Liver (tissue), 3 donors: ENCODE measurements around the gene UBR2.

Source experiments
- FOXA1 ChIP-seq: IDR thresholded peaks from 2 replicates; pipeline ENCODE4 v1.6.1; 2016; ENCODE audit warnings: antibody characterized with exemption
- GABPA ChIP-seq, 2 donors: IDR thresholded peaks in 1 of 2; conservative IDR thresholded peaks in 1 of 2; 2 replicates each; pipeline ENCODE4 v1.6.1; 2016; ENCODE audit warnings: antibody characterized with exemption in 2 of 2, mild to moderate bottlenecking in 1 of 2, moderate library complexity in 1 of 2
- HNF4A ChIP-seq, 2 donors: conservative IDR thresholded peaks; 2 replicates each; pipeline ENCODE4 v1.6.1; 2016; ENCODE audit warnings: antibody characterized with exemption in 2 of 2, mild to moderate bottlenecking in 2 of 2
- JUND ChIP-seq, 2 donors: IDR thresholded peaks; 2 replicates each; pipeline ENCODE4 v1.6.1; 2016; ENCODE audit warnings: antibody characterized with exemption in 2 of 2
- RAD21 ChIP-seq, 2 donors: IDR thresholded peaks; 2 replicates each; pipeline ENCODE4 v1.6.1; 2016; ENCODE audit warnings: antibody characterized with exemption in 2 of 2, mild to moderate bottlenecking in 2 of 2
- REST ChIP-seq: IDR thresholded peaks from 2 replicates; pipeline ENCODE4 v1.6.1; 2016; ENCODE audit warnings: antibody characterized with exemption, mild to moderate bottlenecking
- RXRA ChIP-seq, 2 donors: IDR thresholded peaks; 2 replicates each; pipeline ENCODE4 v1.6.1; 2017 to 2018; ENCODE audit warnings: antibody characterized with exemption in 2 of 2, mild to moderate bottlenecking in 1 of 2
- SP1 ChIP-seq: IDR thresholded peaks from 2 replicates; pipeline ENCODE4 v1.6.1; 2018; ENCODE audit warnings: antibody characterized with exemption, mild to moderate bottlenecking
- TAF1 ChIP-seq: conservative IDR thresholded peaks from 2 replicates; pipeline ENCODE4 v1.6.1; 2016; ENCODE audit warnings: antibody characterized with exemption, mild to moderate bottlenecking
- YY1 ChIP-seq: IDR thresholded peaks from 2 replicates; pipeline ENCODE4 v1.6.1; 2016; ENCODE audit warnings: antibody characterized with exemption, mild to moderate bottlenecking
- TF ChIP-seq, protein P1 (sequence below): IDR thresholded peaks from 2 replicates; pipeline ENCODE4 v1.6.1; 2016; ENCODE audit warnings: antibody characterized with exemption
- TF ChIP-seq, protein P2 (sequence below): fragments of 150-350 bp; IDR thresholded peaks from 2 replicates; pipeline ENCODE4 v1.5.1; 2017; ENCODE audit warnings: improper control_type of control experiment, low read depth, low read length; ENCODE audit not compliant: missing input control
- TF ChIP-seq, protein P3 (sequence below): IDR thresholded peaks from 2 replicates; pipeline ENCODE4 v1.6.1; 2016; ENCODE audit warnings: antibody characterized with exemption
- donor health status: healthy.
- donor health status: healthy.

DNA sequence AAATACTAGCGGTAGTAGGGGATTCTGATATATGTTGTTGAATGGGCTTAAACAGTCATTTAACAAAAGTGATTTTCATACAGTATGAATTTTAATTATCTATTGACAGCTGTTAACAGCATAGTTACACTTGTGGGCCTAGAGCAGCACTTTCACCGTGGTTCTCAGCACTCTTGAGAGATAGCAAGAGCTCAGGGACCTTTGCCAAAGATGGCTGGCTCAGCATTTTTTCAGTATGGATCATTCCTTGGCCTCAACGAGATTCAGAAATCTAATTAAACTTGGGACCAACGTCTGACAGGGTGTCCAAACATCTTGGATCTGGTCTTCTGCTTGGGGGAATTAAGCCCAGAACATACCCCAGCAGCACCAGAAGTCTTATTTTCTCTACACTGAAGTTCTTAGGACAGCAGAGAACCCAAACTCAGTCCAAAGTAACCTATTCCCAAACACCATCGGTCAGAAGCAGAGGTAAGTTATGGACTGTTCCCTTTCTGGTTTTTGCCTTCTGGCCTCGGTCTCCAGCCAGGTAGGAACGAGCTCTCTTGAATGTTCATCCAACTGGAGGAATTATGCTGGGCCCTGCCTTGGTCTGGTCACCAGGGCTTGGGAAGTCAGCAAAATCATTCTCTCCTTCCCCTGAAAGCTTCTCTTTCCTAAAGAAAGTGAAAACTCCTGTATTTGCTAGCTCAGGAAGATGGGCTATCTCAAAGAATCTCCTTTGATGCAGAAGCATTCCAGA lies 132.9 kb downstream of the UBR2 start:
- TF ChIP-seq GABPA (IDR thresholded peaks at IDR 0.05 in 1 of 2, conservative IDR thresholded peaks at IDR 0.05 in 1 of 2) (no peak), RAD21 (IDR thresholded peaks at IDR 0.05) (no peak), REST (no peak), HNF4A (conservative IDR thresholded peaks at IDR 0.05) (no peak), FOXA1 (no peak), JUND (IDR thresholded peaks at IDR 0.05) (no peak), RXRA (IDR thresholded peaks at IDR 0.05) (no peak), SP1 (no peak), TAF1 (no peak), YY1 (no peak)
- TF ChIP-seq, protein P1, sequence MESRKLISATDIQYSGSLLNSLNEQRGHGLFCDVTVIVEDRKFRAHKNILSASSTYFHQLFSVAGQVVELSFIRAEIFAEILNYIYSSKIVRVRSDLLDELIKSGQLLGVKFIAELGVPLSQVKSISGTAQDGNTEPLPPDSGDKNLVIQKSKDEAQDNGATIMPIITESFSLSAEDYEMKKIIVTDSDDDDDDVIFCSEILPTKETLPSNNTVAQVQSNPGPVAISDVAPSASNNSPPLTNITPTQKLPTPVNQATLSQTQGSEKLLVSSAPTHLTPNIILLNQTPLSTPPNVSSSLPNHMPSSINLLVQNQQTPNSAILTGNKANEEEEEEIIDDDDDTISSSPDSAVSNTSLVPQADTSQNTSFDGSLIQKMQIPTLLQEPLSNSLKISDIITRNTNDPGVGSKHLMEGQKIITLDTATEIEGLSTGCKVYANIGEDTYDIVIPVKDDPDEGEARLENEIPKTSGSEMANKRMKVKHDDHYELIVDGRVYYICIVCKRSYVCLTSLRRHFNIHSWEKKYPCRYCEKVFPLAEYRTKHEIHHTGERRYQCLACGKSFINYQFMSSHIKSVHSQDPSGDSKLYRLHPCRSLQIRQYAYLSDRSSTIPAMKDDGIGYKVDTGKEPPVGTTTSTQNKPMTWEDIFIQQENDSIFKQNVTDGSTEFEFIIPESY = no peak
- TF ChIP-seq, protein P2, sequence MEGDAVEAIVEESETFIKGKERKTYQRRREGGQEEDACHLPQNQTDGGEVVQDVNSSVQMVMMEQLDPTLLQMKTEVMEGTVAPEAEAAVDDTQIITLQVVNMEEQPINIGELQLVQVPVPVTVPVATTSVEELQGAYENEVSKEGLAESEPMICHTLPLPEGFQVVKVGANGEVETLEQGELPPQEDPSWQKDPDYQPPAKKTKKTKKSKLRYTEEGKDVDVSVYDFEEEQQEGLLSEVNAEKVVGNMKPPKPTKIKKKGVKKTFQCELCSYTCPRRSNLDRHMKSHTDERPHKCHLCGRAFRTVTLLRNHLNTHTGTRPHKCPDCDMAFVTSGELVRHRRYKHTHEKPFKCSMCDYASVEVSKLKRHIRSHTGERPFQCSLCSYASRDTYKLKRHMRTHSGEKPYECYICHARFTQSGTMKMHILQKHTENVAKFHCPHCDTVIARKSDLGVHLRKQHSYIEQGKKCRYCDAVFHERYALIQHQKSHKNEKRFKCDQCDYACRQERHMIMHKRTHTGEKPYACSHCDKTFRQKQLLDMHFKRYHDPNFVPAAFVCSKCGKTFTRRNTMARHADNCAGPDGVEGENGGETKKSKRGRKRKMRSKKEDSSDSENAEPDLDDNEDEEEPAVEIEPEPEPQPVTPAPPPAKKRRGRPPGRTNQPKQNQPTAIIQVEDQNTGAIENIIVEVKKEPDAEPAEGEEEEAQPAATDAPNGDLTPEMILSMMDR = no peak
- TF ChIP-seq, protein P3, sequence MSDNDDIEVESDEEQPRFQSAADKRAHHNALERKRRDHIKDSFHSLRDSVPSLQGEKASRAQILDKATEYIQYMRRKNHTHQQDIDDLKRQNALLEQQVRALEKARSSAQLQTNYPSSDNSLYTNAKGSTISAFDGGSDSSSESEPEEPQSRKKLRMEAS = no peak
